Measurements from ENCODE around the gene DUSP9.

DUSP9 gene

GRCh38 chrX:153649178-153649914 lies 2.3 kb downstream of the DUSP9 start:
- DNase-seq (ENCODE audit: low read depth): peak; percentile 11

- no peak for DNase-seq (ENCODE audit: low read depth)
Observed at GRCh38 chrX:153649915-153650782, 3.1 kb downstream of the DUSP9 start.

DNA sequence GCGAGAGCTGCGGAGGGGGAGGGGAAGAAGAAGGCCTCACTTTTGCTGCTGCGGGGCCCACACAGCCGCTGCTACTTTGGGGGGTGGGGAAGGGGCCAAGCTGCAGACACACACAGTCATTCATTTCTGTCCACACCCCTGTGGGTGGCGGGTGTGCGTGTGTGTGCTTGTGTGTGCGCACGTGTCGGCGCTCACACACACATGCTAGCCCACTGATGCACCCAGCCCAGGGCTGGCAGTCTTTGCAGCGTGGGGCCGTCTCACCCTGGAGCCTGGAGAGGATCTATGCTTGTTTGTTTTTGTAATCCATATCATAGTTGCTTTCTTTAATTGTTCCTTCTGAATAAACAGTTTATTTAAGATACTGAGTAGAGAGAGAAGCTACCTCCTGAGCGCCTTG lies 4.0 kb downstream of the DUSP9 start:
- DNase-seq (ENCODE audit: low read depth): no peak

DNA sequence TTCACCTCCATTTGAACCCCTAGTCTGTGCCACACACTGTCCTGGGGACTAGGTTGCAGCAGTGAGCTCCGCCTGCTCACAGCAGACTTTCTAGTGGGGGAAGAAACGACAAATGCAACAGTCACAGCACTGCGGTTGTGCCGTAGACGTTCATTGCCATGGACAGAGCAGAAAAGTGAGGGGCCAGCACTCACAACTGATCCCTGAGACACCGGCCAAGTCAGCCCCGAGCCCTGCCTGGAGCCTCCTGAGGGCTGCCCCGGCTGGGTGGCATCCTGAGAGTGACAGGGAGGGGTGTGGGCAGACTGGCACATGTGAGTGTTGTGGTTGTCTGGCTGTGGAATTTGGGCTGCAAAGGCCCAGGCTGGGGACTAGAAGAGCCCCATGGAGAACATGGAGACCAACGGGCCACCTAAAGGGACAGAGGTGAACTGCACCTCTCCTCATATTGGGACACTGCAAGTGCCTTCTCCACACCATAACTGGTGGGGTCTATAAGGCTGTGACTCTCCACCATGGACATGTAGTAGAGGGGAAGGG lies 4.6 kb downstream of the DUSP9 start:
- no peak for DNase-seq (ENCODE audit: low read depth)

- no peak for DNase-seq (ENCODE audit: low read depth)
Observed at GRCh38 chrX:153653556-153653955, 6.6 kb downstream of the DUSP9 start.

DNA sequence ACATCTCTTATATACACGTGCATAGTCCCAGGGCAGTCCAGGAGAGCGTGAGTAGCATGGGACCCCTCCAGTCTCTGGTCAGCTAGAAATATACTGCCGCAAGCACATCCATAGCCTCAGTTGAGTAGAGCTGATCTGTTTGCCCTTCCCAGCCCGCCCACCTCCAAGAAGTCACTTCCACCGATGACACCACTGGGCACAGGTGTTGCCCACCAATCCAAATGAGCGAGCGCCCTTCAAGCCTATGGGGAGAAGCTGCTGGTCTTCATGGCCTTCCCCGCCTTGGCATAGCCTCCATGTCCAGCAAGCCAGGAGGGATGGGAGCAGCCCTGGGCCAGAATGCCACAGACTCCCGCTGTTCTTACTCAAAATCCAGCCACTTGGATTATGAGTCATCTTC lies 10.2 kb downstream of the DUSP9 start:
- DNase-seq (ENCODE audit: low read depth): no peak

DNA sequence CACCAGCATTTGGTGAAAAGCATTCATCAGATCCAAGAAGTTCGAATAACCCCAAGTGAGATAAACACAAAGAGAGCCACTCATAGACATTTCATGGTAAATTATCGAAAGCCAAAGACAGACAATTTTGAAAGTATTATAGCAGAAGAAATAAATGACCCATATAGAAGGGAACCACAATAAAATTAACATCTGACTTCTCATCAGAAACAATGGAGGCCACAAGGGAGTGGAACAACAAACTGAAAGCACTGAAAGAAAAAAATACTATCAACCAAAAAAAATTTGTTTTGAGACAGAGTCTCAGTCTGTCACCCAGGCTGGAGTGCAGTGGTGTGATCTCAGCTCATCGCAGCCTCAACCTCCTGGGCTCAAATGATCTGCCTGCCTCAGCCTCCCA lies 12.3 kb downstream of the DUSP9 start:
- no peak for DNase-seq (ENCODE audit: low read depth)

DNA sequence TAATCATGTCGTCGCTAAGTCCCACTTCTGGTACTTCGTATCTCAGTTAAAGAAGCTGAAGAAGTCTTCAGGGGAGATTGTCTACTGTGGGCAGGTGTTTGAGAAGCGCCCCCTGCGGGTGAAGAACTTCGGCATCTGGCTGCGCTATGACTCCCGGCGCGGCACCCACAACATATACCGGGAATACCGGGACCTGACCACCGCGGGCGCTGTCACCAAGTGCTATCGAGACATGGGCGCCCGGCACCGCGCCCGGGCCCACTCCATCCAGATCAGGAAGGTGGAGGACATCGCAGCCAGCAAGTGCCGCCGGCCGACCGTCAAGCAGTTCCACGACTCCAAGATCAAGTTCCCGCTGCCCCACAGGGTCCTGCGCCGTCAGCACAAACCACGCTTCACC lies 15.3 kb downstream of the DUSP9 start:
- DNase-seq (ENCODE audit: low read depth): peak; percentile 37

DNA sequence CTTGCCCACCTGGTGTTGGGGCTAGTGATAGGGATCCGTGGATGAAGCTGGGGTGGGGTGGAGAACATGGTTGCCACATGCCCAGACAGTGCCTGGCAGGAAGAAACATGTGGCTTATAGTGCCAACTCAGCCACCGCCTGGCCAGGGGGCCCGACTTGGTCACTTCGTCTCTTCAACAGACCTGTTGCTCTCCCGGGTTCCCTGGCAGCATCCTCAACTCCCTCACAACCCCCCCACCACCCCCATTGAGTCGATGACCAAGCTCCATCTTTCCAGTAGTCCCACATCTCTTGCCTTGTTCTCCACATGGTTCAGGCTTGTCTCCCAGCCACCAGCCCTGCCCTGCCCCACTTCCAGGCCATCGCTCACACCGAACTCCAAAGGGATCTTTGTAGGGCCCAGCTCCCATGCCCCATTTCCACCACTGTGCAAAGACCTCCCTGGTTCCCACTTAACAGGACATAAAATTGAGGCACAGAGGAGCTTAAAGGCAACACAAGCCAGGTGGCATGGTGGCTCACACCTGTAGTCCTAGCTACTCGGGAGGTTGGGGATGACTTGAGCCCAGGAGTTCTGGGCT lies 18.8 kb downstream of the DUSP9 start:
- DNase-seq (ENCODE audit: low read depth): no peak

- DNase-seq (ENCODE audit: low read depth): no peak
Observed at GRCh38 chrX:153667281-153667955, 20.4 kb downstream of the DUSP9 start.

DNA sequence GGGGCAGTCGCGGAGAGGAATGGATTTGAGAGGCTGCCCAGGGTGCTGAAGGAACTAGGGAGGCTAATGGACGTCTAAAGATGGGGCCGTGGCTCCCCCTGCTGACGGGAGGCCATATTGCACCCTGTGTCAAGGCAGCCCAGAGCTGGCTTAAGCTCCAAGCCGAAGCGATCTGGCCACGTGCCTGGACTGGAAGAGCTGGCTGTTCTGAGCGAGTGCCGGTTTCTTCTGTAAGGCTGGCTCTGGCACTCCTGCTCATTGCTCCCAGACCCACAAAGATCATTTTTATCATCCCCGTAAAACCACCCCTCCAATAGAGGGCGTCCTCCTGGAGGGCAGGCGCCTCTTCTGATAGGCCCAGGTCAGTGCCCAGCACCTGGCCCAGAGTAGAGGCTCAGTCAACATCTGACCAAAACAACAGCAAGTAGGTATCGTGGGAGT lies 21.0 kb downstream of the DUSP9 start:
- DNase-seq (ENCODE audit: low read depth): peak; percentile 62

- DNase-seq (ENCODE audit: low read depth): no peak
Observed at GRCh38 chrX:153668423-153669173, 21.6 kb downstream of the DUSP9 start.

DNA sequence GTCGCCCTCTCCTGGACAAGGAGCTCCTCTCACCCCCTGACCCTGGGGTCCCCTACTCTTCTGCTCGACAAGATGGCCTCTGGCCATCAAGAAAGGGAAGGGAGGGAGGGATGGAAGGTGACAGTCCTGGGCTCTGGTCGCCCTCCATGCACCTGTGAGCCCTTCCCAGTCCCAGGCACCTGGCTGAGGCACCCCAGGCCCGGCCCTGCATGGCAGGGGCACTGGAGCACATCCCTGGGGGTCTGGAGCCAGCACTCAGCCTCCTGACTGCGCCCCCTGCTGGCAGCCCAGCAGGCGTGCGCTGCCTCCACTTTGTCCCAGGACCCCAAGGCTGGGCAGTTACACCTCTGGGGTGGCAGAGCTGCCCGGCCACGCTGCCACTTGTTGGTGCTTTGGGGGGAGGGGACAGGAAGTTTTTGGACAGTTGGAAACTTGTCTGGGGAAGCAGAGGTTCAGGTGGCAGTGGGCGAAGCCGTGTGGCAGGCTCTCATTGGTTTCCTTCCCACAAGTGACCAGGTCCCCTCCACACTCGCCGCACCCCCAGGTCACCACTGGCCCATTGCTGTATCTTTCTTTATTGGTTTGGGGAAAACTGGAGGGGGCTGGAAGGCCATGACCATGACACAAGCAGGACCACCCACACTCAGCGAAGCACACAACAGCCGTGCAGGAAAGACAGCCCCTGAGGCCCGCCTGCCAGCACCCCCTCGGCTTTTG lies 22.3 kb downstream of the DUSP9 start:
- DNase-seq (ENCODE audit: low read depth): peak; percentile 34

GRCh38 chrX:153669901-153670731 lies 23.1 kb downstream of the DUSP9 start:
- DNase-seq (ENCODE audit: low read depth): no peak

DNA sequence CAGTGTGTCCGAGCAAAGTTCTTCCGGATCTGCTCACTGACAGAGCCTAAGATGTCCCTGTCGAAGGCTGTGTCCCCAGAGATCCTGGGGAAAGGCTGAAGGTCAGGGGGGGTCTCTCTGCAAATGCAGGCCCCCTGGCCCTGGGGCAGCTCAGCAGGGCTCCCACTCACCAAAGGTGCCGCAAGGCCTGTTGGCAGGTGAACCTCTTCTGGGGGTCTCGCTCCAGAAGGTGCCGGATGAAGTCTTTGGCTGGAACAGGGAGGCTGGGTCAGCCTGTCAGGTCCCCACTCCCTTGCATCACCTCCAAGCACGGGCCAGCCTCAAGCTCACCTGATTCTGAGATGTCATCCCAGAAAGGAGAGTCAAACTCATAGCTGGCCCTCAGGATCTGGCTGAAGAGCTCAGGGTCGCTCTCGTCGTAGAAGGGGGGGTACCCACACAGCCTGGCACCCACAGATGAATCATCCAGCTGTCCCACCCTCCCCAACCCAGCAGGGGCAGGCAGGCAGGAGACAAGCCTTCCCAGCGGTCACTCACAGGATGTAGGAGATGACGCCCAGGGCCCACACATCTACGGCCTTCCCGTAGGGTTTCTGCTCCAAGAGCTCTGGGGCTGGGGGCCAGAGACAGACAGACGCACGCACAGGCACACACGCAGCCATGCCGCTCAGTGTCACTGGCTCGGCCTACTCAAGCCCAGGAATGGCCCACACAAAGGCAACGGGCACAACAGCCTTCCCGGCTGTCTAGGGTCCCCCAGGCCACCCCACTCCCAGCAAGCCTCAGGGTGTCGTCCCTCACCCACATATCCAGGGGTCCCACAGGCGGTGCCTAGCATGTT lies 24.0 kb downstream of the DUSP9 start:
- DNase-seq (ENCODE audit: low read depth): no peak

DNA sequence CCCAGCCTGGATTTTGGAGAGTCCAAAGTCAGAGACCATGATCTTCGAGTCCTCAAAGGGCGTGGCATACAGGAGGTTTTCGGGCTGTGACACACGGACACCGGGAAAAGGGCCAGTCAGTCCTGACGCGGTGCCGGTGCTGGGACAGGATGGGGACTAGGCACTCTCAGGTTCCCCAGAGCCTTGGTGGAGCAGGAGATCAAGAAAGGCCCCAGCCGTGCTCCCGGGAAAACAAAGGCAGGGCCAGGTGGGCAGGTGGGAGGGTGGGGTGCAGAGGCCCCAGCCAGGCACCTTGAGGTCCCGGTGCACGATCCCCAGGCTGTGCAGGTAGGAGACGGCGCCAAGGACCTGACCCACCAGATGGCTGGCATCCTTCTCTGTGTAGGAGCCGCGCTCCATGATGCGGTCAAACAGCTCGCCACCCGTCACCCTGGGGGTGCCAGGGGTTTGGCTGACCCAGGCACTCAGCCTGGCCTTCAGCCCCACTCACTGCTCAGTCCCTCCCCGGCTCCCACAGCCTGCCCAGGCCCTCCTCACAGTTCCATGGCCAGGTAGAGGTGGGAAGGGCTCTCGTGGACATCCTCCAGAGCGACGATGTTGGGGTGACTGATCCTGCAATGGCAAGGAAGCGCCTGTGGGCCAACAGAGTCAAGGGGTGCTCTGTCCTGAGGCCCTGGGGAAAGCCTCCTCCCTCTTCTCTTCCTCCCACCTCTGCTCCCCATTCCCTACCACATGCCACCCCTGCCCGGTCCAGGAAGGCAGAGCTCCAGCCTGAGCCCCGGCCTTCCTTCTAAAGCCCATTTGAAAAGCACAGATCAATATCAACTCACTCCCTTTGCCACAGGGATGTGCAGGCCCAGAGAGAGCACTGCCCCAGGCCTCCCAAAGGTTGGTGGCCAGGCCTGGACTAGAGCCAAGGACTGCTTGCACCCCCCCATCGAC lies 24.9 kb downstream of the DUSP9 start:
- no peak for DNase-seq (ENCODE audit: low read depth)

- DNase-seq (ENCODE audit: low read depth): no peak
Observed at GRCh38 chrX:153672531-153673427, 25.8 kb downstream of the DUSP9 start.

All from stimulated activated CD8-positive, alpha-beta memory T cell treated with anti-CD3 and anti-CD28 coated beads, Interleukin-4, amount 100 ng/mL, for 24 hours (primary cell).